Sigmoid colon (tissue), 7 donors: Measurements from ENCODE around the gene KCTD19. TPM values are rescaled to one million over a fixed set of nuclear protein-coding genes. Genes with fewer than 3 reads are reported as not detected.
"Not testable (repeated sequence)": the region's sequence is repeated elsewhere in the genome, so short reads cannot be mapped to it uniquely, and the experiment has no call there.

ENCODE experiments used
- DNase-seq: peaks from one replicate; pipeline ENCODE4 v3.0.0-alpha.2; 2019
- H3K27ac ChIP-seq, 4 donors: fragments of 200-600 bp; sonication (generic); one replicate each; pipeline ENCODE4 v1.5.1; 2016 to 2019; ENCODE audit warnings: mild to moderate bottlenecking in 1 of 4
- H3K27me3 ChIP-seq, 3 donors: fragments of 200-600 bp; sonication (generic); one replicate each; pipeline ENCODE4 v1.5.1; 2019; ENCODE audit warnings: mild to moderate bottlenecking in 1 of 3
- H3K36me3 ChIP-seq, 4 donors: fragments of 200-600 bp; sonication (generic); one replicate each; pipeline ENCODE4 v1.5.1; 2016 to 2019
- H3K4me1 ChIP-seq, 4 donors: fragments of 200-600 bp; sonication (generic); one replicate each; pipeline ENCODE4 v1.5.1; 2017 to 2019
- H3K4me3 ChIP-seq, 4 donors: fragments of 200-600 bp; sonication (generic); one replicate each; pipeline ENCODE4 v1.5.1; 2017 to 2019; ENCODE audit warnings: mild to moderate bottlenecking in 2 of 4, moderate library complexity in 1 of 4
- H3K9me3 ChIP-seq, 4 donors: fragments of 200-600 bp in 3 of 4; sonication (generic) in 3 of 4; one replicate each; pipeline versions ENCODE4 v1.5.1 to v1.6.1; 2013 to 2019
- EP300 ChIP-seq, 4 donors: sonication (generic); formaldehyde crosslinking; IDR thresholded peaks; one replicate each; pipeline ENCODE4 v1.6.1; 2017; ENCODE audit warnings: antibody characterized with exemption in 4 of 4
- POLR2A ChIP-seq, 2 donors: fragments of 450-650 bp; IDR thresholded peaks; one replicate each; pipeline ENCODE4 v1.6.1; 2016; ENCODE audit warnings: antibody characterized with exemption in 2 of 2, mild to moderate bottlenecking in 2 of 2, moderate library complexity in 2 of 2
- POLR2AphosphoS5 ChIP-seq, 4 donors: sonication (generic); formaldehyde crosslinking; IDR thresholded peaks; one replicate each; pipeline ENCODE4 v1.6.1; 2017; ENCODE audit warnings: antibody characterized with exemption in 4 of 4
- WGBS, 2 donors: extraction: QIAGEN DNeasy Blood & Tissue Kit; methylation state at CpG; one replicate each; pipeline ENCODE4 v1.1.7; 2013; 5-methylcytosine and 5-hydroxymethylcytosine counted together
- intact Hi-C: fragments of 100-400 bp; cut with DNase I; formaldehyde crosslinking; loops from one replicate; pipeline ENCODE4 v1.15.1; 2023
- polyA plus RNA-seq, 3 donors: library from polyadenylated mRNA; stranded (reverse); fragments of 200-250 nt; gene quantifications; one replicate each; pipeline ENCODE4 v1.2.3, GENCODE V29; 2013
- total RNA-seq, 4 donors: library from RNA; depleted of rRNA; stranded (reverse); fragments of >200 nt; gene quantifications; one replicate each; pipeline ENCODE4 v1.1.0, GENCODE V29; 2016
- TF ChIP-seq, protein P1 (sequence below), 4 experiments: fragments of 450-650 bp in 3 of 4; fragments of 200-600 bp in 1 of 4; IDR thresholded peaks; one replicate each; pipeline ENCODE4 v1.5.1; 2016 to 2019; ENCODE audit warnings: antibody characterized with exemption in 4 of 4, mild to moderate bottlenecking in 3 of 4, moderate library complexity in 2 of 4
- donor health status: healthy with polysubstance abuse.
- donor health status: Bipolar disorder and iron deficiency.
- donor health status: healthy.

Gene KCTD19
- total and polyA plus RNA-seq, 7 donors = under 0.01 to 0.04 TPM; not detected in 5

DNA sequence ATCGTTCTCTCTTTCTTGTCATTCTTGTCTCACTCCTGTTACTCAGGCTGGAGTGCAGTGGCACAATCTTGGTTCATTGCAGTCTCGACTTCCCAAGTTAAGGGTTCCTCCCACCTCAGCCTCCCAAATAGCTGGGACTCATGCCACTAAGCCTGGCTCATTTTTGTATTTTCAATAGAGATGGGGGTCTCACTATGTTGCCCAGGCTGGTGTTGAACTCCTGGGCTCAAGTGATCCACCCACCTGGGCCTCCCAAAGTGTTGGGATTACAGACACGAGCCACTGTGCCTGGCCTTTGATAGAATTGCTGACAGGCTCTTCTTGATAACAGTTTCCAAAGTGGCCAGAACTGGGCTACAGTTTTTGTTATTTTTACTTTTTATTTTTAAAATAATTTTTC, 34.5 kb upstream of the KCTD19 start:
- TF ChIP-seq POLR2A (IDR thresholded peaks at IDR 0.05) (no peak), EP300 (IDR thresholded peaks at IDR 0.05) (no peak), POLR2AphosphoS5 (IDR thresholded peaks at IDR 0.05) (no peak)
- TF ChIP-seq, protein P1, sequence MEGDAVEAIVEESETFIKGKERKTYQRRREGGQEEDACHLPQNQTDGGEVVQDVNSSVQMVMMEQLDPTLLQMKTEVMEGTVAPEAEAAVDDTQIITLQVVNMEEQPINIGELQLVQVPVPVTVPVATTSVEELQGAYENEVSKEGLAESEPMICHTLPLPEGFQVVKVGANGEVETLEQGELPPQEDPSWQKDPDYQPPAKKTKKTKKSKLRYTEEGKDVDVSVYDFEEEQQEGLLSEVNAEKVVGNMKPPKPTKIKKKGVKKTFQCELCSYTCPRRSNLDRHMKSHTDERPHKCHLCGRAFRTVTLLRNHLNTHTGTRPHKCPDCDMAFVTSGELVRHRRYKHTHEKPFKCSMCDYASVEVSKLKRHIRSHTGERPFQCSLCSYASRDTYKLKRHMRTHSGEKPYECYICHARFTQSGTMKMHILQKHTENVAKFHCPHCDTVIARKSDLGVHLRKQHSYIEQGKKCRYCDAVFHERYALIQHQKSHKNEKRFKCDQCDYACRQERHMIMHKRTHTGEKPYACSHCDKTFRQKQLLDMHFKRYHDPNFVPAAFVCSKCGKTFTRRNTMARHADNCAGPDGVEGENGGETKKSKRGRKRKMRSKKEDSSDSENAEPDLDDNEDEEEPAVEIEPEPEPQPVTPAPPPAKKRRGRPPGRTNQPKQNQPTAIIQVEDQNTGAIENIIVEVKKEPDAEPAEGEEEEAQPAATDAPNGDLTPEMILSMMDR (IDR thresholded peaks at IDR 0.05) = no peak
- WGBS, 2 donors = 87 to 91% methylated on average over 3 of the region's 3 CpGs
- intact Hi-C loops = no loop called here

DNA sequence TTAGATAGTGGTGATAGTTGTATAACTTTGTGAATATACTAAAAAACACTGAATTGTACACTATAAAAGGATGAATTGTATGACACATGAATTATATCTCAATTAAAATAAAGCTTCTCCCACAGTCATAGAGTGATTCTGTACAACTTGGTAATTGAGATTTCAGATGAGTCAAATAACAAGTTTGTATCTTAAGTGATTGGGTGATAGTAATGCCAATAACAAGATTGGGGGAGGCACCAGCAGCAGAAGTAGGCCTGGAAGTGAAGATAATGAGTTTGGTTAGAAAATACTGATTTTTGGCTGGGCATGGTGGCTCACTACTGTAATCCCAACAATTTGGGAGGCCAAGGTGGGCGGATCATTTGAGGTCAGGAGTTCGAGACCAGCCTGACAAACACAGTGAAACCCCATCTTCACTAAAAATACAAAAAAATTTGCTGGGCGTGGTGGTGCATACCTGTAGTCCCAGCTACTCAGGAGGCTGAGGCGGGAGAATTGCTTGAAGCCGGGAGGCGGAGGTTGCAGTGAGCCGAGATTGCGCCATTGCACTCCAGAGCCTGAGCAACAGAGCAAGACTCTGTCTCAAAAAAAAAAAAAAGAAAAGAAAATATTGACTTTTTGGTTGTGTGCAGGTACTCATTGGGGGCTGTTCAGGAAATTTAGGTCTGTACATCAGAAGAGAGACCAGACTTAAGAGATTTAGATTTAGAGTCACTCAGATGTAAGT, 33.2 kb upstream of the KCTD19 start:
- not testable (repeated sequence) for DNase-seq

More for the DNA sequence above, 34.5 kb upstream of the KCTD19 start:
- H3K4me1 ChIP-seq = no peaks in the 10 kb centered on the region
- no peaks in the 10 kb centered on the region for H3K9me3 ChIP-seq
- no peak overlapping the region for H3K27ac ChIP-seq
- no peak for DNase-seq
- H3K4me3 ChIP-seq = no peak overlapping the region
- H3K27me3 ChIP-seq = no peaks in the 10 kb centered on the region
- no peaks in the 10 kb centered on the region for H3K36me3 ChIP-seq

DNA sequence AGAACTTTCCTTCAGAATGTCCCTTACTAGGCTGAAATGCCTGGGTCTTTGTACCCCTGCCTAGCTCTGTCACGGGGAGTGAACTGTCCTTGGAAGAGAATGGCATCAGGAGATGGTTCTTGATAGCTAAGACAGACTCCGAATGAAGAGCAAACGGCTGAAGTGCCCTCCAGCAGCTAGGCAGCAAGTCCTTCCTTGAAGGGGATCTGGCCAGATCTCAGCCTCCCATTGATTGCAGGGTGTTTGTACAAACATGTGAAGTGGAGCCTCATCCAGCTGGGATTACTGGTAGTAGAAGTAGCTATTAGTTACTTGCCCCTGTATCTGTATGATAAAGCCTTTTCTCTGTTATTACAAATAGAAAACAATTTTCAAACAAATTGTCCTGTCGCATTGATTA, 31.0 kb upstream of the KCTD19 start:
- Histone ChIP-seq H3K9me3 (no peaks in the 10 kb centered on the region), H3K4me3 (no peak overlapping the region), H3K36me3 (no peaks in the 10 kb centered on the region), H3K27me3 (no peaks in the 10 kb centered on the region), H3K27ac (no peak overlapping the region), H3K4me1 (no peaks in the 10 kb centered on the region)
- intact Hi-C loops = no loop called here
- WGBS, 2 donors = 72 to 74% methylated on average over 4 of the region's 4 CpGs
- no peak for DNase-seq
- no peak for TF ChIP-seq POLR2A (IDR thresholded peaks at IDR 0.05)
- TF ChIP-seq, protein P1 (IDR thresholded peaks at IDR 0.05) = no peak
- TF ChIP-seq POLR2AphosphoS5 (IDR thresholded peaks at IDR 0.05) = no peak
- no peak for TF ChIP-seq EP300 (IDR thresholded peaks at IDR 0.05)

More for the DNA sequence above, 33.2 kb upstream of the KCTD19 start:
- H3K4me3 ChIP-seq, H3K27me3 ChIP-seq, H3K4me1 ChIP-seq, intact Hi-C loops, H3K36me3 ChIP-seq, H3K9me3 ChIP-seq, H3K27ac ChIP-seq: not testable (repeated sequence)
- 96% methylated on average over 8 of the region's 8 CpGs for WGBS, 2 donors

DNA sequence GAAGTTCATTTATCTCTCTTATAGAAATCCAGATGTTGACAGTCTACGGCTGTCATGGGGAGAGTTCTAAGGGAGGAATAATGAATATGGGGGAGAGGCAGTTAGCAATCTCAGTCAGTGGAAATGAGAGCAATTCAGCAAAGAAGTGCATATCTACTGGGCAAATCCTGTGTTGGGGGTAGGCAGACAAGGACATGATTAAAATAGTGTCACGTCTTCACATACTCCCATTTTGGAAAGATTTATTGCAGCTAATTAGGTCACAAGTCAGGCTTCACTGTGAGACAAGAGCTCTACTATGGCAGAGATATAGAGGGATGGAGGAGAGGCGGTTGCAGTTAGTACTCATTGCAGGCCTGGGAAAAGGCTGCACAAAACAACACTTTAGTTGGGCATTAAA, 29.9 kb upstream of the KCTD19 start:
- WGBS, 2 donors = 62 to 81% methylated on average over 3 of the region's 3 CpGs
- no peak for DNase-seq
- no peaks in the 10 kb centered on the region for H3K27me3 ChIP-seq
- no peaks in the 10 kb centered on the region for H3K9me3 ChIP-seq
- no peaks in the 10 kb centered on the region for H3K4me1 ChIP-seq
- H3K27ac ChIP-seq = no peak overlapping the region
- H3K4me3 ChIP-seq = no peak overlapping the region
- TF ChIP-seq EP300 (IDR thresholded peaks at IDR 0.05) (no peak), POLR2A (IDR thresholded peaks at IDR 0.05) (no peak), POLR2AphosphoS5 (IDR thresholded peaks at IDR 0.05) (no peak)
- TF ChIP-seq, protein P1 (IDR thresholded peaks at IDR 0.05) = no peak
- no peaks in the 10 kb centered on the region for H3K36me3 ChIP-seq
- intact Hi-C loops = no loop called here

DNA sequence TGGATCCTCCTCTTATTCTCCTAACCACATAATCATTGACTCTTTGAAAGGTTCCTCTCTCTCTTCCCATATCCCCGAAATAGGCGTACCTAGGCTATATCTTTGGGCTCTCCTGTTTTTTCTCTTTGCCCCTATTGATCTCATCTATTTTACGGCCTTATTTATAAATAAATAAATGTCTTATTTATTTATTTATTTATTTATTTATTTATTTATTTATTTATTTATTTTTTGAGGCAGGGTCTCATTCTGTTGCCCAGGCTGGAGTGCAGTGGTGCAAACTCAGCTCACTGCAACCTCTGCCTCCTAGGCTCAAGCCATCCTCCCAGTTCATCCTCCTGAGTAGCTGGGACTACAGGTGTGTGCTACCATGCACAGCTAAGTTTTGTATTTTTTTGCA, 25.9 kb upstream of the KCTD19 start:
- H3K27ac ChIP-seq, H3K36me3 ChIP-seq, H3K4me1 ChIP-seq, intact Hi-C loops, H3K4me3 ChIP-seq, DNase-seq, H3K27me3 ChIP-seq, H3K9me3 ChIP-seq: not testable (repeated sequence)
- WGBS, 2 donors = 94 to 97% methylated on average over 3 of the region's 3 CpGs

DNA sequence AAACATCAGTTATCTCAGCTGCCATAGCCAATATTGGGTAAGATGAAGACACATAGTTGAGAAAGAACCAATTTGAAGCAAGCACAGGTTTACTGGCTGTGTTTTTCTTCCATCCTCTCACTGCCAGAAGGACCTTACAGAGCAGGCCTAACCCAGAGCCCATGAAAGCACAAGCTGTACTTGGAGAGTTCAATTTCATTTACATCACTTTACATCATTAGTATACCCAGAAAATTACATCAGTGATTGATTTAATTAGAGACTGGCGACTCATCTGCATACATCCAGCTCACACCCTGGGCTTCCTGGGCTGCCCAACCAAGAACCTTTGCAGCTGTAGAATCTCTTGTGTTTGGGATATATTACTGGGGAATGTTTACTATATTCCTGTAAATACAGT, 23.8 kb upstream of the KCTD19 start:
- intact Hi-C loops = no loop called here
- no peak for DNase-seq
- Histone ChIP-seq H3K4me3 (no peak overlapping the region), H3K36me3 (no peaks in the 10 kb centered on the region), H3K27ac (no peak overlapping the region), H3K9me3 (no peaks in the 10 kb centered on the region), H3K27me3 (no peaks in the 10 kb centered on the region), H3K4me1 (no peaks in the 10 kb centered on the region)
- TF ChIP-seq, protein P1 (IDR thresholded peaks at IDR 0.05) = no peak
- TF ChIP-seq POLR2A (IDR thresholded peaks at IDR 0.05) (no peak), POLR2AphosphoS5 (IDR thresholded peaks at IDR 0.05) (no peak), EP300 (IDR thresholded peaks at IDR 0.05) (no peak)
- WGBS, 2 donors = 98 to 99% methylated on average over 1 of the region's 1 CpG
